ENCODE results near the gene PHLDA3. TPM values are rescaled to one million over a fixed set of nuclear protein-coding genes. Genes with fewer than 3 reads are reported as not detected.

Gene PHLDA3
- total RNA-seq, 4 donors from 2014 or later, result 14.4 to 80.2 (median 43.7) TPM

DNA sequence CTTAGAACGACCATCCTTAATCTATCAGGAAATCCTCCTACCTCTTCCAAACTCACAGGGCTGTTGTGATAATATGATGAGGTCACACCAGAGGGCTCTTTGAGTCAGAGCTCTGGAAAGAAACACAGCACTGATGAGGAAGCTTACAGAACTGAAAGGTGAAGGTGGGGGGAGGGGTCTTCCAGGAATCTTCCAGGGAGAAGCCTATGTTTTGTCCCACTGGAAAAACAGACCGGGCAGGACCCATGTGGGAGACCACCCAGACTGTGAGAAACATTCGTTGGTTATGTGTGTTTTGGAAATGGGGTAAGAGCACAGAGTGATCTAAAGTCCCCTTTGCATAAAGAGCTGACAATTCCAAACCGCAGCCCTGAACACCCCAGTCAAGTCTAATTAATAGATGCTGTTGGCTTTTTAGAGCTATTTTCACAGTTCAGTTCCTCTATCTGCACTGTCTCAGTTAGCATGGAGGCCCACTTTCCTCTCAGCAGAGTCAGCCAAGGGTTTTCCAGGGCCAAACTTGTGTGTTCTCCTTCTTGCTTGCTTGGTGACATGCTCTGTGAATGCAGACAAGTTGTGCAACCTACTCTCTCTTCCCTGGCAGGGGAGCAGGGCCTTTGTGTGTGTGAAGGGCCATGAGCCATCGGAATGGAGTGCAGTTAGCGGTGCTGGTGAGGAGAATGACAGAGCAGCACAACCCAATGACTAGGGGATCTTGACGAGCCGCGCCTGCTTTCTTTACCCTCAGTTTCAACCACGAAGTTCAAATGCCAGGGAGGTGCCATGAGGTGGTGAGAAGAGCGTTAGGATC, 12.3 kb downstream of the PHLDA3 start:
- TF ChIP-seq, protein P1, sequence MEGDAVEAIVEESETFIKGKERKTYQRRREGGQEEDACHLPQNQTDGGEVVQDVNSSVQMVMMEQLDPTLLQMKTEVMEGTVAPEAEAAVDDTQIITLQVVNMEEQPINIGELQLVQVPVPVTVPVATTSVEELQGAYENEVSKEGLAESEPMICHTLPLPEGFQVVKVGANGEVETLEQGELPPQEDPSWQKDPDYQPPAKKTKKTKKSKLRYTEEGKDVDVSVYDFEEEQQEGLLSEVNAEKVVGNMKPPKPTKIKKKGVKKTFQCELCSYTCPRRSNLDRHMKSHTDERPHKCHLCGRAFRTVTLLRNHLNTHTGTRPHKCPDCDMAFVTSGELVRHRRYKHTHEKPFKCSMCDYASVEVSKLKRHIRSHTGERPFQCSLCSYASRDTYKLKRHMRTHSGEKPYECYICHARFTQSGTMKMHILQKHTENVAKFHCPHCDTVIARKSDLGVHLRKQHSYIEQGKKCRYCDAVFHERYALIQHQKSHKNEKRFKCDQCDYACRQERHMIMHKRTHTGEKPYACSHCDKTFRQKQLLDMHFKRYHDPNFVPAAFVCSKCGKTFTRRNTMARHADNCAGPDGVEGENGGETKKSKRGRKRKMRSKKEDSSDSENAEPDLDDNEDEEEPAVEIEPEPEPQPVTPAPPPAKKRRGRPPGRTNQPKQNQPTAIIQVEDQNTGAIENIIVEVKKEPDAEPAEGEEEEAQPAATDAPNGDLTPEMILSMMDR (IDR thresholded peaks at IDR 0.05), result no peak
- TF ChIP-seq POLR2A (IDR thresholded peaks at IDR 0.05), result no peak
- peak; percentile 76 to 85 for DNase-seq
- peak overlapping the region; percentile 69 to 70 for H3K27ac ChIP-seq

GRCh38 chr1:201455098-201455497, 13.9 kb downstream of the PHLDA3 start:
- Histone ChIP-seq H3K4me1 (peaks cover 0 to 10% of the 10 kb centered on the region in 2 donors), H3K36me3 (no peaks in the 10 kb centered on the region), H3K9me3 (no peaks in the 10 kb centered on the region), H3K27ac (no peak overlapping the region), H3K27me3 (no peaks in the 10 kb centered on the region), H3K4me3 (no peak overlapping the region)
- intact Hi-C loops (cut with DNase I; ENCODE audit: low total_unique reads), result no loop called here
- no peak for DNase-seq
- TF ChIP-seq, protein P1 (IDR thresholded peaks at IDR 0.05), result no peak
- TF ChIP-seq POLR2A (IDR thresholded peaks at IDR 0.05), result no peak

More for the DNA sequence above, 12.3 kb downstream of the PHLDA3 start:
- Histone ChIP-seq H3K4me3 (no peak overlapping the region), H3K36me3 (no peaks in the 10 kb centered on the region), H3K9me3 (no peaks in the 10 kb centered on the region), H3K27me3 (no peaks in the 10 kb centered on the region), H3K4me1 (peaks cover 5 to 6% of the 10 kb centered on the region in 2 donors)
- intact Hi-C loops (cut with DNase I; ENCODE audit: low total_unique reads), result no loop called here

DNA sequence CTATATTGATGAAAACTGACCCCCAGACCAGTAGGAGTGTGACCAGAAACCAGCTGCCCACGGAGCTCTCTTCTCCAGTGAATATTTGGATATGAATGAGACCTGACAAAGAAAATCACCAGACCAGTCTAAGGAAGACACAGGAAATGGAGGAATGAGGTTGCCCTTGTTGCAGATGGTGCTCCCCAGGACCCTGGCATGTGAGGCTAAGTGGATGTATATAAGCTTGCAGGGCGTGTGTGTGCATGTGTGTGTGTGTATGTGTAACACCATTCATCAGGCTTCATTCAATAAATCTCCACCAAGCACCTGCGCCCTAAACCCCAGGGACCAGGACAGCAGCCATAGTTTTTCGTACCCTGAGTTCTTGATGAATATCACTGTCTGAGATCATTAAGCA, 14.4 kb downstream of the PHLDA3 start:
- no peaks in the 10 kb centered on the region for H3K9me3 ChIP-seq
- H3K27ac ChIP-seq, result no peak overlapping the region
- TF ChIP-seq, protein P1 (IDR thresholded peaks at IDR 0.05), result no peak
- TF ChIP-seq POLR2A (IDR thresholded peaks at IDR 0.05), result no peak
- no peak for DNase-seq
- no peaks in the 10 kb centered on the region for H3K27me3 ChIP-seq
- peaks cover 0 to 10% of the 10 kb centered on the region in 2 donors for H3K4me1 ChIP-seq
- no peak overlapping the region for H3K4me3 ChIP-seq
- intact Hi-C loops (cut with DNase I; ENCODE audit: low total_unique reads), result no loop called here
- no peaks in the 10 kb centered on the region for H3K36me3 ChIP-seq

- Histone ChIP-seq H3K4me1 (peaks cover 2 to 10% of the 10 kb centered on the region in 2 donors), H3K4me3 (no peak overlapping the region), H3K36me3 (no peaks in the 10 kb centered on the region), H3K27me3 (no peaks in the 10 kb centered on the region), H3K27ac (no peak overlapping the region), H3K9me3 (no peaks in the 10 kb centered on the region)
- no peak for TF ChIP-seq POLR2A (IDR thresholded peaks at IDR 0.05)
- TF ChIP-seq, protein P1 (IDR thresholded peaks at IDR 0.05), result no peak
- intact Hi-C loops (cut with DNase I; ENCODE audit: low total_unique reads), result no loop called here
- no peak for DNase-seq
These were observed 16.1 kb downstream of the PHLDA3 start for GRCh38 chr1:201452866-201453265.

DNA sequence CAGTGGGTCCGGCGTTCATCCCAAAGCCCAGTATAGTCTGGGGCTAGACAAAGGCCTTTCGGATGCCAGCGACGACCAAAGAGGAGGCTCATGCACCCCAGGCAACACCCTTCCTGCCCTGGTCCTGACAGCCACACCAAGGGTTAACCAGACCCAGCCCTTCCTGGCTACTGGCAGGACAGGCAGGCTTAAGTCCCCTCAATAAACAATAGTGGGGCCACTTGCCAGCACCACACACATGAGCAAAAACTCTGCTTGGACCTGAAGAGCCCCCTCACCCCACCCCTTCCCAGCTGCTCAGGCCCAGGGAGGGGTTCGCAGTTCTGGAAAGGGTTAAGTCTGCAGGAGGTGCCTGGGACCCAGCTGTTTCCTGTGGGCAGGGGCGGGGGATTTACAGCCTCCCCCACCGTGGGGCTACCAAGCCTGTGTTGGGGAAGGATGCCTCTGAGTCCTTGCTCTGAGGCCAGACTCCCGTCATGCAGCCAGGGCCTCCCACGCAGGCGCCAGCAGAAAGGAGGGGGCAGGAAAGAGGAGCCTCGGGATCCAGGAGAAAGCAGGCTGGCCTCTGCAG, 18.2 kb downstream of the PHLDA3 start:
- Histone ChIP-seq H3K27ac (peak overlapping the region; percentile 66 to 76), H3K4me1 (peaks cover 3 to 10% of the 10 kb centered on the region in 2 donors), H3K9me3 (no peaks in the 10 kb centered on the region), H3K36me3 (no peaks in the 10 kb centered on the region), H3K27me3 (no peaks in the 10 kb centered on the region), H3K4me3 (no peak overlapping the region)
- peak; percentile 83 to 84 for DNase-seq
- intact Hi-C loops (cut with DNase I; ENCODE audit: low total_unique reads), result no loop called here
- TF ChIP-seq, protein P1 (IDR thresholded peaks at IDR 0.05), result peak in 1 of 4 experiments; percentile 12
- TF ChIP-seq POLR2A (IDR thresholded peaks at IDR 0.05), result no peak
